G401 (cell line): ENCODE results near the gene C2CD2. TPM values are rescaled to one million over a fixed set of nuclear protein-coding genes. Genes with fewer than 3 reads are reported as not detected.

Experiments used
- DNase-seq: peaks from one replicate; pipeline ENCODE4 v3.0.0-alpha.2; 2015; ENCODE audit warnings: low spot score
- in situ Hi-C: cut with HindIII; loops from 2 replicates; pipeline ENCODE4 v1.10.0; 2016; ENCODE audit warnings: low sequenced_read_pairs, mixed read lengths
- total RNA-seq: library from RNA; depleted of rRNA; stranded (reverse); fragments of >200 nt; shearing (Covaris generic); gene quantifications from 2 replicates; pipeline ENCODE4 v1.2.3, GENCODE V29; 2014

C2CD2 gene
- total RNA-seq, 1 experiment from 2014 or later: 16.3 TPM

- no peak for DNase-seq
- in situ Hi-C loops: no loop called here
Measured at GRCh38 chr21:41919666-41920398, 34.0 kb downstream of the C2CD2 start.

- DNase-seq: no peak
- in situ Hi-C loops: no loop called here
Measured at GRCh38 chr21:41918561-41919358, 35.1 kb downstream of the C2CD2 start.

- DNase-seq: no peak
- in situ Hi-C loops: no loop called here
Measured at GRCh38 chr21:41917531-41917930, 36.3 kb downstream of the C2CD2 start.

GRCh38 chr21:41916888-41917433 lies 36.9 kb downstream of the C2CD2 start:
- DNase-seq: no peak
- in situ Hi-C loops: no loop called here

GRCh38 chr21:41914965-41915364 lies 38.9 kb downstream of the C2CD2 start:
- DNase-seq: no peak

GRCh38 chr21:41914358-41914757 lies 39.5 kb downstream of the C2CD2 start:
- no peak for DNase-seq
- in situ Hi-C loops: no loop called here

More at GRCh38 chr21:41914965-41915364, 38.9 kb downstream of the C2CD2 start:
- in situ Hi-C loops: no loop called here

GRCh38 chr21:41913230-41913629 lies 40.6 kb downstream of the C2CD2 start:
- in situ Hi-C loops: no loop called here
- no peak for DNase-seq

GRCh38 chr21:41908829-41909228 lies 45.0 kb downstream of the C2CD2 start:
- no peak for DNase-seq
- in situ Hi-C loops: no loop called here

GRCh38 chr21:41907496-41908258 lies 46.1 kb downstream of the C2CD2 start:
- no peak for DNase-seq
- in situ Hi-C loops: no loop called here

- in situ Hi-C loops: no loop called here
- no peak for DNase-seq
Measured at GRCh38 chr21:41906770-41907169, 47.0 kb downstream of the C2CD2 start.

- in situ Hi-C loops: no loop called here
- no peak for DNase-seq
Measured at GRCh38 chr21:41903559-41904351, 50.1 kb downstream of the C2CD2 start.

GRCh38 chr21:41902946-41903345 lies 50.9 kb downstream of the C2CD2 start:
- DNase-seq: no peak
- in situ Hi-C loops: no loop called here

- DNase-seq: no peak
- in situ Hi-C loops: no loop called here
Measured at GRCh38 chr21:41901782-41902181, 52.0 kb downstream of the C2CD2 start.

GRCh38 chr21:41901099-41901498 lies 52.7 kb downstream of the C2CD2 start:
- in situ Hi-C loops: no loop called here
- DNase-seq: no peak

GRCh38 chr21:41900401-41900800 lies 53.4 kb downstream of the C2CD2 start:
- no peak for DNase-seq
- in situ Hi-C loops: no loop called here

GRCh38 chr21:41899426-41900202 lies 54.2 kb downstream of the C2CD2 start:
- DNase-seq: no peak
- in situ Hi-C loops: no loop called here

- in situ Hi-C loops: no loop called here
- no peak for DNase-seq
Measured at GRCh38 chr21:41898998-41899397, 54.8 kb downstream of the C2CD2 start.

- no peak for DNase-seq
- in situ Hi-C loops: no loop called here
Measured at GRCh38 chr21:41897700-41898099, 56.1 kb downstream of the C2CD2 start.
